Dermis lymphatic vessel endothelial cell (primary cell): ENCODE measurements around the gene HECTD2. TPM values are rescaled to one million over a fixed set of nuclear protein-coding genes. Genes with fewer than 3 reads are reported as not detected.

ENCODE experiments used
- total RNA-seq: library from RNA; depleted of rRNA; stranded (reverse); fragments of >200 nt; gene quantifications from 2 replicates; pipeline ENCODE4 v1.2.1, GENCODE V29; 2014

HECTD2 gene
- 5.7 and 7.9 TPM in 2 replicates for total RNA-seq

GRCh38 chr10:91409869-91410637, at the start of gene HECTD2:
HECTD2 (plus strand) TSS chr10:91410344; CDS start chr10:91410439, 95 bp downstream.

Other genes with a start within 250 kb of the HECTD2 start
- 33.8 and 34.2 TPM in 2 replicates for gene PCGF5, start 189.7 kb upstream of the HECTD2 start, total RNA-seq
- gene PPP1R3C, start 222.7 kb downstream of the HECTD2 start, total RNA-seq = 0.09 and 0.33 TPM in 2 replicates